Uterus (tissue), 2 donors: Measurements from ENCODE around the gene ST6GALNAC4.

Experiments
- POLR2A ChIP-seq, 2 donors: fragments of 450-650 bp; IDR thresholded peaks; one replicate each; pipeline ENCODE4 v1.6.1; 2016; ENCODE audit warnings: antibody characterized with exemption in 2 of 2, mild to moderate bottlenecking in 1 of 2, moderate library complexity in 1 of 2
- TF ChIP-seq, protein P1 (sequence below), 4 experiments: fragments of 200-600 bp in 2 of 4; fragments of 450-650 bp in 2 of 4; sonication (generic) in 2 of 4; IDR thresholded peaks; one replicate each; pipeline ENCODE4 v1.5.1; 2016 to 2019; ENCODE audit warnings: antibody characterized with exemption in 4 of 4, mild to moderate bottlenecking in 2 of 4, moderate library complexity in 1 of 4

DNA sequence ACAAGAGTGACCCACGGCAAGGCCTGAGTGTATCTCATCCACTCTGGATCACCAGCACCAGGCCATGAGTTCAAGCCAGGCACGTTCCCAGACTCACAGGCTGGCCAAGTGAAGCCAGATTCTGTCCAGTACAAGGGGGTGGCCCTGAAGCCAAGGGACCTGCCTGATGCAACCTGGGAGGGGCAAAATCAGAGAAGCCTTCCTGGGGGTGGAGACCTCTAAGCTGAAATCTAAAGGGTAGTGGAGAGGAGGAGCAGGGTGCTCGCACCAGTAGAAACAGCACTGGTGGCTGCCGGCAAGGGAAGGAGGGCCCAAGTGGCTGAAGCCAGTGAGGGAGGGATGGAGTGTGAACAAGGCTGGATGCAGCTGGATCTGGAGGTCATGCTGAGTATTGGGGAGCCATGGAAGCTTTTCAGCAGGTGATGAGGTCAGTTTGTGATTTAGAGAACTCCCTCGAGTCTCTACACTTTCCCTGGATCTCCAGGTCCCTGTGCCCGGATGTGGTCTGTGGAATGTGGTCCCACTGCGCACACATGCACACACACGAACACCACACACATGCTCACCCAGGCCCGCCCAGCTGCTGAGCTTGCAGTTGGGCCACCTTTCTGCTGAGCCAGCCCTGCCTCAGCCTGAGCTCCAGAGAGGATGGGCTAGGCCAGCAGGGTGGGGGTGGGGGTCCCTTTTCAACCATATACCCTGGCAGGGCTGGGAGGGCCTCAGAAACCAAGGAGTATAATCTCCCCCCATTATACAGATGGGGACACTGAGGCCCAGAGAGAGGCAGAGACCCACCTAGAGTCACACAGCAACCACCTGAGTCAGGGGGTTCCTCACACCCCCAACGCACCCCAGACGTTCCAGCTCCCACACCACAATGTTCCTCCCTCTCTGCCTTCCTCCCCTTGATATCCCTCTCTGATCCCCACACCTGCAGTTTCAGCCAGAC lies 12.1 kb upstream of the ST6GALNAC4 start:
- TF ChIP-seq, protein P1, sequence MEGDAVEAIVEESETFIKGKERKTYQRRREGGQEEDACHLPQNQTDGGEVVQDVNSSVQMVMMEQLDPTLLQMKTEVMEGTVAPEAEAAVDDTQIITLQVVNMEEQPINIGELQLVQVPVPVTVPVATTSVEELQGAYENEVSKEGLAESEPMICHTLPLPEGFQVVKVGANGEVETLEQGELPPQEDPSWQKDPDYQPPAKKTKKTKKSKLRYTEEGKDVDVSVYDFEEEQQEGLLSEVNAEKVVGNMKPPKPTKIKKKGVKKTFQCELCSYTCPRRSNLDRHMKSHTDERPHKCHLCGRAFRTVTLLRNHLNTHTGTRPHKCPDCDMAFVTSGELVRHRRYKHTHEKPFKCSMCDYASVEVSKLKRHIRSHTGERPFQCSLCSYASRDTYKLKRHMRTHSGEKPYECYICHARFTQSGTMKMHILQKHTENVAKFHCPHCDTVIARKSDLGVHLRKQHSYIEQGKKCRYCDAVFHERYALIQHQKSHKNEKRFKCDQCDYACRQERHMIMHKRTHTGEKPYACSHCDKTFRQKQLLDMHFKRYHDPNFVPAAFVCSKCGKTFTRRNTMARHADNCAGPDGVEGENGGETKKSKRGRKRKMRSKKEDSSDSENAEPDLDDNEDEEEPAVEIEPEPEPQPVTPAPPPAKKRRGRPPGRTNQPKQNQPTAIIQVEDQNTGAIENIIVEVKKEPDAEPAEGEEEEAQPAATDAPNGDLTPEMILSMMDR (IDR thresholded peaks at IDR 0.05) = no peak
- TF ChIP-seq POLR2A (IDR thresholded peaks at IDR 0.05) = no peak
